ENCODE data around the gene CCDC92B. TPM values are rescaled to one million over a fixed set of nuclear protein-coding genes. Genes with fewer than 3 reads are reported as not detected.
A peak's percentile ranks its signal among the peaks of the same experiment; 100 is the strongest.
"Not testable (repeated sequence)": the region's sequence is repeated elsewhere in the genome, so short reads cannot be mapped to it uniquely, and the experiment has no call there.

CCDC92B gene
- total RNA-seq, 1 donor from 2014 or later, result 0.35 TPM

DNA sequence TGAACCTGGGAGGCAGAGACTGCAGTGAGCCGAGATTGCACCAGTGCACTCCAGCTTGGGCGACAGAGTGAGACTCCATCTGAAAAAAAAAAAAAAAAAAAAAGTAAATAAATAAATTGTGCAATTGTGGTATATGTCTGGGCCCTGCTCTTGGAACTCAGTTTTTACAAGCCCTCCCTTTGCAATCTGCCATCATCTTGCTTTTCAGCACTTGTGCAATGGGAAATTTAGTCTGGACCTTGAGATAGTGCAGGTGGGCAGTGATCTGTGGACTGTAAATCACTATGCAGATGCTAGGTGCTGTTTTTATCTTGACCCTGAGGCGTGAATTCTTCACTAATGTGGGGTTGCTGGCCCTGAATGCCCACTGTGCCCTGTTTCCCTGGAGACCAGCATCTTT is 40.2 kb upstream of the CCDC92B start:
- no peaks in the 10 kb centered on the region for H3K27me3 Mint-ChIP-seq (ENCODE audit: low read depth)
- TF ChIP-seq, protein P1, sequence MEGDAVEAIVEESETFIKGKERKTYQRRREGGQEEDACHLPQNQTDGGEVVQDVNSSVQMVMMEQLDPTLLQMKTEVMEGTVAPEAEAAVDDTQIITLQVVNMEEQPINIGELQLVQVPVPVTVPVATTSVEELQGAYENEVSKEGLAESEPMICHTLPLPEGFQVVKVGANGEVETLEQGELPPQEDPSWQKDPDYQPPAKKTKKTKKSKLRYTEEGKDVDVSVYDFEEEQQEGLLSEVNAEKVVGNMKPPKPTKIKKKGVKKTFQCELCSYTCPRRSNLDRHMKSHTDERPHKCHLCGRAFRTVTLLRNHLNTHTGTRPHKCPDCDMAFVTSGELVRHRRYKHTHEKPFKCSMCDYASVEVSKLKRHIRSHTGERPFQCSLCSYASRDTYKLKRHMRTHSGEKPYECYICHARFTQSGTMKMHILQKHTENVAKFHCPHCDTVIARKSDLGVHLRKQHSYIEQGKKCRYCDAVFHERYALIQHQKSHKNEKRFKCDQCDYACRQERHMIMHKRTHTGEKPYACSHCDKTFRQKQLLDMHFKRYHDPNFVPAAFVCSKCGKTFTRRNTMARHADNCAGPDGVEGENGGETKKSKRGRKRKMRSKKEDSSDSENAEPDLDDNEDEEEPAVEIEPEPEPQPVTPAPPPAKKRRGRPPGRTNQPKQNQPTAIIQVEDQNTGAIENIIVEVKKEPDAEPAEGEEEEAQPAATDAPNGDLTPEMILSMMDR (conservative IDR thresholded peaks at IDR 0.05), result no peak
- DNase-seq (ENCODE audit: low read depth, low spot score), result no peak
- H3K4me1 Mint-ChIP-seq, result no peaks in the 10 kb centered on the region
- H3K4me3 Mint-ChIP-seq, result no peak overlapping the region
- H3K27ac Mint-ChIP-seq (ENCODE audit: unreplicated experiment), result no peak overlapping the region
- H3K36me3 Mint-ChIP-seq (ENCODE audit: low read depth), result no peaks in the 10 kb centered on the region
- no peaks in the 10 kb centered on the region for H3K9me3 Mint-ChIP-seq

DNA sequence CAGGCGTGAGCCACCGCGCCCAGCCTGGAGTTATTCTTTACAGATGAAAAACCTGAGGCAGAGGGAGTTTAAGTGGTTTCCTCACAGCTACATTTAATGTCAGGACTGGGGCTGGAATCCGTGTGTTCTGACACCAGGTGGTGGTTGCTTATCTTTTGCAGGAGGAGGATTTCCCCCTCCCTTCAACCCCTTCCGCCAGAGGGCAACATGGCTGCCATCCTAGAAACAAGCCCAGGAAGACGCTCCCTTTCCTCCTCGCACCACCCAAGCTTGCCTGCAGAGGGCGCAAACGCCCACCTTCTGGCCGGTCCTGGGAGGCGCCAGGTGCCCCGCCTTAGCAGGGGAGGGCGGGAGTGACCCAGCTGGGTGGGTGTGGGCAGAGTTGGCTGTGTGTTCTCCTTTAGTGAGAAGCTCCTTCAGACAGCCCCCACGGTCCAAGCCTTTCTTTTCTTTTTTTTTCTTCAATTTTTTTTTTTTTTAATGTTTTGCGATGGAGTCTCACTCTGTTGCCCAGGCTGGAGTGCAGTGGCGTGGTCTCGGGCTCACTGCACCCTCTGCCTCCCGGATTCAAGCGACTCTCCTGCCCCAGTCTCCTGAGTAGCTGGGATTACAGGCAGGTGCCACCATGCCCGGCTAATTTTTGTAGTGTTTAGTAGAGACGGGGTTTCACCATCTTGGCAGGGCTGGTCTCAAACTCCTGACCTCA is 36.9 kb upstream of the CCDC92B start:
- no peaks in the 10 kb centered on the region for H3K27me3 Mint-ChIP-seq (ENCODE audit: low read depth)
- H3K27ac Mint-ChIP-seq (ENCODE audit: unreplicated experiment), result no peak overlapping the region
- TF ChIP-seq, protein P1 (conservative IDR thresholded peaks at IDR 0.05), result peak; percentile 88

DNA sequence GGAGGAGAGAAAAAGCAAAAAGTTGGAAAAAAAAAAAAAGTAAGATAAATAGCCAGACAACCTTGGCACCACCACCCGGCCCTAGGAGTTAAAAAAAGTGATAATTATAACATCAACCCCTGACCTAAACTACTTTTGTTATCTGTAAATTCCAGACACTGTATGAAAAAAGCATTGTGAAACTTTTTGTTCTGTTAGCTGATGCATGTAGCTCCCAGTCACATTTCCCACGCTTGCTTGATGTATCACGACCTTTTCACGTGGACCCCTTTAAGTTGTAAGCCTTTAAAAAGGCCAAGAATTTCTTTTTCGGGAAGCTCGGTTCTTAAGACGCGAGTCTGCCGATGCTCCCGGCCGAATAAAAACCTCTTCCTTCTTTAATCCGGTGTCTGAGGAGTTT is 35.9 kb upstream of the CCDC92B start:
- not testable (repeated sequence) for H3K9me3 Mint-ChIP-seq; H3K27ac Mint-ChIP-seq (ENCODE audit: unreplicated experiment); H3K27me3 Mint-ChIP-seq (ENCODE audit: low read depth); H3K36me3 Mint-ChIP-seq (ENCODE audit: low read depth); H3K4me3 Mint-ChIP-seq; H3K4me1 Mint-ChIP-seq; DNase-seq (ENCODE audit: low read depth, low spot score)

More for the DNA sequence above, 36.9 kb upstream of the CCDC92B start:
- no peaks in the 10 kb centered on the region for H3K4me1 Mint-ChIP-seq
- DNase-seq (ENCODE audit: low read depth, low spot score), result peak; percentile 98
- no peaks in the 10 kb centered on the region for H3K36me3 Mint-ChIP-seq (ENCODE audit: low read depth)
- H3K9me3 Mint-ChIP-seq, result no peaks in the 10 kb centered on the region
- no peak overlapping the region for H3K4me3 Mint-ChIP-seq

DNA sequence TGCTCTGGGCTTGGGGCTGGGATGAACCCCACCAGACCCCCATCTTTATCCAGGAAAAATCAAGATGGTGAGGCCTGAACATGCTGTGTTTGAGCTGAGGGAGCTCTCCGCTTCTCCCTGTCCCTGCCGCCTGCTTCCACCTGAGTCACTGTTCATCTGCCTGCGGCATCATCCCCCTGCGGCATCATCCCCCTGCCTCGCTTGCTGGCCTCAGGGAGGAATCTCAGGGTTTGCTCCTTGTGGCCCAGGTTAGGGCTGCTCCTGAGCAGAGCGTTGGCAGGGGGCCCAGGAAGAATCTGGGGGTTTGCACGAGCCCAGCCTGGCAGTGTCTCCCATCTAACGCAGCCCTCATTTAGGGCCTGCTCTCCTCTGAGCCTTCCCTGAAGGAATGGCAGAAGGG is 35.4 kb upstream of the CCDC92B start:
- no peak overlapping the region for H3K27ac Mint-ChIP-seq (ENCODE audit: unreplicated experiment)
- H3K36me3 Mint-ChIP-seq (ENCODE audit: low read depth), result no peaks in the 10 kb centered on the region
- no peaks in the 10 kb centered on the region for H3K4me1 Mint-ChIP-seq
- TF ChIP-seq, protein P1 (conservative IDR thresholded peaks at IDR 0.05), result no peak
- DNase-seq (ENCODE audit: low read depth, low spot score), result no peak
- no peaks in the 10 kb centered on the region for H3K27me3 Mint-ChIP-seq (ENCODE audit: low read depth)
- no peaks in the 10 kb centered on the region for H3K9me3 Mint-ChIP-seq
- no peak overlapping the region for H3K4me3 Mint-ChIP-seq

DNA sequence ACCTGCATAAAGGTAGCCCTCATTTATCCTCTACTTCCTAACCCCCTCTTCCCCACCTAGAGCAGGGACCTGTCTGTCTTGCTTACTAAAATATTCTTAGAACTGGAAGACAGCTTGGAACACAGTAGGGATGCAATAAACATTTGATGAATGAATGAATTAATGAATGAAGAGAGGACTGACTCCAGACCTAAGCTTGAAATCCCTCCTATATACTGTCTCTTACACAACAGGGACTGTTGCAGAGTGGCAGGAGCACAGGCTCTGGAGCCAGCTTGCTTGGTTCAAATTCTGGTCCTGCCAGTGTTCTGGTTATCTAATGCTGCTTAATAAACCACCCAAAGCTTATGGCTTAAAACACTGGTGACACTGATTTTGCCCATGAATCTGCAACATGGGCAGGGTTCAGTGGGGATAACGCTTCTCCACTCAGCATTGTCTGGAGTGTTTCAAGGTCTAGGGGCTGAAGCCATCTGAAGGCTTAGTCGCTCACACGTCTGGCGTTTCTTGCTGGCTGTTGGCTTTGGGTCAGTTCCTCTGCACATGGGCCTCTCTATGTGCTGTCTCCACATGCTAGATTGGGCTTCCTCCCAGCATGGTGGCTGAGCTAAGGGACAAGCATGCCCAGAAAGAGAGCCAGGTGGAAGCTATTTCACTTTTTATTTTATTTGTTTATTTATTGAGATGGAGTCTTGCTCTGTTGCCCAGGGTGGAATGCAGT is 34.0 kb upstream of the CCDC92B start:
- TF ChIP-seq, protein P1 (conservative IDR thresholded peaks at IDR 0.05), result no peak
- Mint-ChIP-seq H3K36me3 (ENCODE audit: low read depth) (no peaks in the 10 kb centered on the region), H3K27ac (ENCODE audit: unreplicated experiment) (no peak overlapping the region), H3K27me3 (ENCODE audit: low read depth) (peaks cover 8% of the 10 kb centered on the region), H3K9me3 (no peaks in the 10 kb centered on the region), H3K4me1 (no peaks in the 10 kb centered on the region), H3K4me3 (no peak overlapping the region)
- no peak for DNase-seq (ENCODE audit: low read depth, low spot score)

DNA sequence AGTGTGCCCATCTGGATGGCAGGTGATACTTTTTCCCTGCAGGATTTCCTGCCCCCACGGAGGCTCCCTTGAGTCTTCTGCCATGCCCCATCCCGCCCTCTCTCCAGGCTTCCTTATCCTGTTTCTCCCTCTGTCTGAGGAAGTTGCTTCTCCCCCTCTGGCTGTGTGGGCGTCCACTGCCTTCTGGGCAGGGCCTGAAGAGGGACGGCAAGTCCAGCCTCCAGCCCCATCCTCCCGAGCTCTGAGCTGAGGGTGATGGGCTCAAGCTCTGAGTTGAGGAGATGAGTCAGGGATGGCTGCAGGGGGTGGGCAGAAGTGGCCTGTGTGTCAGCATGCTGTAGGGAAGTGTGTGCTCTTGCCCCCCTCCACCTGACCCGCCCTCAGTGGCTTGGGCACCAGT is 32.6 kb upstream of the CCDC92B start:
- no peak for DNase-seq (ENCODE audit: low read depth, low spot score)
- Mint-ChIP-seq H3K36me3 (ENCODE audit: low read depth) (no peaks in the 10 kb centered on the region), H3K27me3 (ENCODE audit: low read depth) (peaks cover 19% of the 10 kb centered on the region), H3K27ac (ENCODE audit: unreplicated experiment) (no peak overlapping the region), H3K4me3 (no peak overlapping the region), H3K9me3 (no peaks in the 10 kb centered on the region), H3K4me1 (peaks cover under 1% of the 10 kb centered on the region)
- TF ChIP-seq, protein P1 (conservative IDR thresholded peaks at IDR 0.05), result no peak

- not testable (repeated sequence) for H3K9me3 Mint-ChIP-seq; H3K27ac Mint-ChIP-seq (ENCODE audit: unreplicated experiment); H3K4me1 Mint-ChIP-seq; H3K36me3 Mint-ChIP-seq (ENCODE audit: low read depth); DNase-seq (ENCODE audit: low read depth, low spot score); H3K4me3 Mint-ChIP-seq
- H3K27me3 Mint-ChIP-seq (ENCODE audit: low read depth), result peaks cover 23% of the 10 kb centered on the region
Measured at GRCh38 chr17:2781598-2781997, 32.1 kb upstream of the CCDC92B start.

Measured in neural crest cell (in vitro differentiated cells).